Activated T-cell treated with anti-CD3 and anti-CD28 coated beads for 24 hours (primary cell): Measurements from ENCODE around the gene PCDHA13.
"Not testable (repeated sequence)": the region's sequence is repeated elsewhere in the genome, so short reads cannot be mapped to it uniquely, and the experiment has no call there.

ENCODE experiments used
- DNase-seq: peaks from one replicate; pipeline ENCODE4 v3.0.0-alpha.2; 2020; ENCODE audit warnings: low read depth

PCDHA13 gene, protein sequence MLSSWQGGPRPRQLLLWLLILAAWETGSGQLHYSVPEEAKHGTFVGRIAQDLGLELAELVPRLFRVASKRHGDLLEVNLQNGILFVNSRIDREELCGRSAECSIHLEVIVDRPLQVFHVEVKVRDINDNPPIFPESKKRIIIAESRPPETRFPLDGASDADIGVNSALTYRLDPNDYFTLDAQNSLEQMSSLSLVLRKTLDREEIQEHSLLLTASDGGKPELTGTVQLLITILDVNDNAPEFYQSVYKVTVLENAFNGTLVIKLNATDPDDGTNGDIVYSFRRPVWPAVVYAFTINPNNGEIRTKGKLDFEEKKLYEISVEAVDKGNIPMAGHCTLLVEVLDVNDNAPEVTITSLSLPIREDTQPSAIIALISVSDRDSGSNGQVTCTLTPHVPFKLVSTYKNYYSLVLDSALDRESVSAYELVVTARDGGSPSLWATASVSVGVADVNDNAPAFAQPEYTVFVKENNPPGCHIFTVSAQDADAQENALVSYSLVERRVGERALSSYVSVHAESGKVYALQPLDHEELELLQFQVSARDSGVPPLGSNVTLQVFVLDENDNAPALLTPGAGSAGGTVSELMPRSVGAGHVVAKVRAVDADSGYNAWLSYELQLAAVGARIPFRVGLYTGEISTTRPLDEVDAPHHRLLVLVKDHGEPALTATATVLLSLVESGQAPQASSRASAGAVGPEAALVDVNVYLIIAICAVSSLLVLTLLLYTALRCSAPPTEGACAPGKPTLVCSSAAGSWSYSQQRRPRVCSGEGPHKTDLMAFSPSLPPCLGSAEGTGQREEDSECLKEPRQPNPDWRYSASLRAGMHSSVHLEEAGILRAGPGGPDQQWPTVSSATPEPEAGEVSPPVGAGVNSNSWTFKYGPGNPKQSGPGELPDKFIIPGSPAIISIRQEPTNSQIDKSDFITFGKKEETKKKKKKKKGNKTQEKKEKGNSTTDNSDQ

DNA sequence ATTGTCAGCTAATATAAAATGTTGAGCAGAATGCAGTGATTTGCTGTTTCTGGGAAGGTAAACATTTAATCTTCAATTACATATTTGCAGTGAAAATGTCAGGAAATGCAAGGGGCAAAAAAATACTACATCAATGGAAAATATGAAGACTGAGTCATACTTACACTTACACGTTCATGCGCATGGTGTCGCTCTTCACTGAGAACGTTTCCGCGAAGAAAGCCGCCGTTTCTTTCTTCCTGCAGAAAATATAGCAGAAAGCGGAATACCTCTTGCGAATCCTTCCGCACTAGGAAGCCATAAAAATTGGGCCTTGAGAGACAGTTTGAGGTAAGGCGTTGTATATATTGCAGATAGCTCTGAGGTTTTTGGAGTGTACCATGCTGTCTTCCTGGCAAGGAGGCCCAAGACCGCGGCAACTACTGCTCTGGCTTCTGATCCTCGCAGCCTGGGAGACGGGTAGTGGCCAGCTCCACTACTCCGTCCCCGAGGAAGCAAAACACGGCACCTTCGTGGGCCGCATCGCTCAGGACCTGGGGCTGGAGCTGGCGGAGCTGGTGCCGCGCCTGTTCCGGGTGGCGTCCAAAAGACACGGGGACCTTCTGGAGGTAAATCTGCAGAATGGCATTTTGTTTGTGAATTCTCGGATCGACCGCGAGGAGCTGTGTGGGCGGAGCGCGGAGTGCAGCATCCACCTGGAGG is at the start of gene PCDHA13:
TSS of gene PCDHA13 (plus strand) at position 236 of the 702 bp plus-strand sequence. CDS start at position 381, 145 bp downstream.
- DNase-seq = no peak

DNA sequence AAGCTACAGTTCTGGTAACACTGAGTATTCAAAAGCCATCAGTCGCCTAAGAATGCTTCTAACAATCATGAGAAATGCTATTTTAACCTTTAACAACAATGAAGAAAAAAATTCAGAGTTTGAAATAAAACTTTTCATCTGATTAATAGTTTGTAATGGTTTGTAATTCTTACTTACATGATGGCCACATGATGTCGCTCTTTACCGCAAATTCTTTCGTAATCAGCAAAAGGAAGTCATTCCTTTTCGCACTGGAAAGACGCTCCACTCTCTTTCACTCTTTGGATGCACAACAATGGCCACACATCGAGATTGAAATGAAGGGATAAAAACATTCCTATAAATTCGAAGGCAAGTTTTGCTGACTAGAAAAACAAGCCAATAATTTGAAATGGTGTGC is 47.9 kb upstream of the PCDHA13 start, which contains the start of gene PCDHA7:
TSS of gene PCDHA7 (plus strand) at position 277 of the 400 bp plus-strand sequence. CDS start at position 392, 115 bp downstream.
- DNase-seq = no peak

DNA sequence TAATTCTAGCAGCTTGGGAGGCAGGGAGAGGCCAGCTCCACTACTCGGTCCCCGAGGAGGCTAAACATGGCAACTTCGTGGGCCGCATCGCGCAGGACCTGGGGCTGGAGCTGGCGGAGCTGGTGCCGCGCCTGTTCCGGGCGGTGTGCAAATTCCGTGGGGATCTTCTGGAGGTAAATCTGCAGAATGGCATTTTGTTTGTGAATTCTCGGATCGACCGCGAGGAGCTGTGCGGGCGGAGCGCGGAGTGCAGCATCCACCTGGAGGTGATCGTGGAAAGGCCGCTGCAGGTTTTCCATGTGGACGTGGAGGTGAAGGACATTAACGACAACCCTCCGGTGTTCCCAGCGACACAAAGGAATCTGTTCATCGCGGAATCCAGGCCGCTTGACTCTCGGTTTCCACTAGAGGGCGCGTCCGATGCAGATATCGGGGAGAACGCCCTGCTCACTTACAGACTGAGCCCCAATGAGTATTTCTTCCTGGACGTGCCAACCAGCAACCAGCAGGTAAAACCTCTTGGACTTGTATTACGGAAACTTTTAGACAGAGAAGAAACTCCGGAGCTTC is 47.4 kb upstream of the PCDHA13 start:
- not testable (repeated sequence) for DNase-seq

DNA sequence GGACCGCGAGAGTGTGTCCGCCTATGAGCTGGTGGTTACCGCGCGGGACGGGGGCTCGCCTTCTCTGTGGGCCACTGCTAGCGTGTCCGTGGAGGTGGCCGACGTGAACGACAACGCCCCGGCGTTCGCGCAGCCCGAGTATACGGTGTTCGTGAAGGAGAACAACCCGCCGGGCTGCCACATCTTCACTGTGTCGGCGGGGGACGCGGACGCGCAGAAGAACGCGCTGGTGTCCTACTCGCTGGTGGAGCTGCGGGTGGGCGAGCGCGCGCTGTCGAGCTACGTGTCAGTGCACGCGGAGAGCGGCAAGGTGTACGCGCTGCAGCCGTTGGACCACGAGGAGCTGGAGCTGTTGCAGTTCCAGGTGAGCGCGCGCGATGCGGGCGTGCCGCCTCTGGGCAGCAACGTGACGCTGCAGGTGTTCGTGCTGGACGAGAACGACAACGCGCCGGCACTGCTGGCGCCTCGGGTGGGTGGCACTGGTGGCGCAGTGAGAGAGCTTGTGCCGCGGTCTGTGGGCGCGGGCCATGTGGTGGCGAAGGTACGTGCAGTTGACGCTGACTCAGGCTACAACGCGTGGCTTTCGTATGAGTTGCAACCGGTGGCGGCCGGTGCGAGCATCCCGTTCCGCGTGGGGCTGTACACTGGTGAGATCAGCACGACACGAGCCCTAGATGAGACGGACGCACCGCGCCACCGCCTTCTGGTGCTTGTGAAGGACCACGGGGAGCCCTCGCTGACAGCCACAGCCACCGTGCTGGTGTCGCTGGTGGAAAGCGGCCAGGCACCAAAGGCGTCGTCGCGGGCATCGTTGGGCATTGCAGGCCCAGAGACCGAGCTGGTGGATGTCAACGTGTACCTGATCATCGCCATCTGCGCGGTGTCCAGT is 46.1 kb upstream of the PCDHA13 start:
- no peak for DNase-seq

DNA sequence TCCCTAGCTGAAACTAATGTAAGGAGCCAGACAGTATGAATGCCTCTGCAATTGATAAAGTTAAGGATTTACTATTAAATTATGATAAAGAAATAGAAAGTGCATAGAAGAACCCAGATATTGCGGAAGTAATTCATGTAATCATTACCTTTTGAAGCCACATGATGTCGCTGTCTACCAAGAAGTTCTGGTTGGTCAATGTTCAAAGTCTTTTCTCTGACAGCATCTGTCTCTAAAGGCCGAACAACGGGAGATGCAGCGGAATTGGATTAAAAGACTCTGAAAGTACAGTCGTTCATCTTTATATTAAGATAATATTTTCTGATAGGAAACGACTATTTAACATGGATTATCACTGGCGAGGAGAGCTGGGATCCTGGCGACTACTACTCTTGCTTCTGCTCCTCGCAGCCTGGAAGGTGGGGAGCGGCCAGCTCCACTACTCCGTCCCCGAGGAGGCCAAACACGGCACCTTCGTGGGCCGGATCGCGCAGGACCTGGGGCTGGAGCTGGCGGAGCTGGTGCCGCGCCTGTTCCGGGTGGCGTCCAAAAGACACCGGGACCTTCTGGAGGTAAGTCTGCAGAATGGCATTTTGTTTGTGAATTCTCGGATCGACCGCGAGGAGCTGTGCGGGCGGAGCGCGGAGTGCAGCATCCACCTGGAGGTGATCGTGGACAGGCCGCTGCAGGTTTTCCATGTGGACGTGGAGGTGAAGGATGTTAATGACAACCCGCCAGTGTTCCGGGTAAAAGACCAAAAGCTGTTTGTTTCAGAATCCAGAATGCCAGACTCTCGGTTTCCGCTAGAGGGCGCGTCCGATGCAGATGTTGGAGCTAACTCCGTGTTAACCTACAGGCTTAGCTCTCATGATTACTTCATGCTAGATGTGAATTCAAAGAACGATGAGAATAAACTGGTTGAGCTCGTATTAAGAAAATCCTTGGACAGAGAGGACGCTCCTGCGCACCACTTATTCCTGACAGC is 40.7 kb upstream of the PCDHA13 start, which contains the start of gene PCDHA8:
TSS of gene PCDHA8 (plus strand) at position 210 of the 985 bp plus-strand sequence. CDS start at position 345, 135 bp downstream.
- no peak for DNase-seq

DNA sequence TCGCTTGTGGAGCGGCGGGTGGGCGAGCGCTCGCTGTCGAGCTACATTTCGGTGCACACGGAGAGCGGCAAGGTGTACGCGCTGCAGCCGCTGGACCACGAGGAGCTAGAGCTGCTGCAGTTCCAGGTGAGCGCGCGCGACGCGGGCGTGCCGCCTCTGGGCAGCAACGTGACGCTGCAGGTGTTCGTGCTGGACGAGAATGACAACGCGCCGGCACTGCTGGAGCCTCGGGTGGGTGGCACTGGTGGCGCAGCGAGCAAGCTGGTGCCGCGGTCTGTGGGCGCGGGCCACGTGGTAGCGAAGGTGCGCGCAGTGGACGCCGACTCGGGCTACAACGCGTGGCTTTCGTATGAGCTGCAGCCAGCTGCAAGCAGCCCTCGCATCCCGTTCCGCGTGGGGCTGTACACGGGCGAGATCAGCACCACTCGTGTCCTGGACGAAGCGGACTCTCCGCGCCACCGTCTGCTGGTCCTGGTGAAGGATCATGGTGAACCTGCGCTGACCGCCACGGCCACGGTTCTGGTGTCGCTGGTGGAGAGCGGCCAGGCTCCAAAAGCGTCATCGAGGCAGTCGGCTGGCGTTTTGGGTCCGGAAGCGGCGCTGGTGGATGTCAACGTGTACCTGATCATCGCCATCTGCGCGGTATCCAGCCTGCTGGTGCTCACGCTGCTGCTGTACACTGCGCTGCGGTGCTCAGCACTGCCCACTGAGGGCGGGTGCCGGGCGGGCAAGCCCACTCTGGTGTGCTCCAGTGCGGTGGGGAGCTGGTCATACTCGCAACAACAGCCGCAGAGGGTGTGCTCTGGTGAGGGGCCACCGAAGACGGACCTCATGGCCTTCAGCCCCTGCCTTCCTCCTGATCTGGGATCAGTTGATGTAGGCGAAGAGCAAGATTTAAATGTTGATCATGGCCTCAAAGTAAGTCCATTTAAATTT is 38.9 kb upstream of the PCDHA13 start:
- no peak for DNase-seq

DNA sequence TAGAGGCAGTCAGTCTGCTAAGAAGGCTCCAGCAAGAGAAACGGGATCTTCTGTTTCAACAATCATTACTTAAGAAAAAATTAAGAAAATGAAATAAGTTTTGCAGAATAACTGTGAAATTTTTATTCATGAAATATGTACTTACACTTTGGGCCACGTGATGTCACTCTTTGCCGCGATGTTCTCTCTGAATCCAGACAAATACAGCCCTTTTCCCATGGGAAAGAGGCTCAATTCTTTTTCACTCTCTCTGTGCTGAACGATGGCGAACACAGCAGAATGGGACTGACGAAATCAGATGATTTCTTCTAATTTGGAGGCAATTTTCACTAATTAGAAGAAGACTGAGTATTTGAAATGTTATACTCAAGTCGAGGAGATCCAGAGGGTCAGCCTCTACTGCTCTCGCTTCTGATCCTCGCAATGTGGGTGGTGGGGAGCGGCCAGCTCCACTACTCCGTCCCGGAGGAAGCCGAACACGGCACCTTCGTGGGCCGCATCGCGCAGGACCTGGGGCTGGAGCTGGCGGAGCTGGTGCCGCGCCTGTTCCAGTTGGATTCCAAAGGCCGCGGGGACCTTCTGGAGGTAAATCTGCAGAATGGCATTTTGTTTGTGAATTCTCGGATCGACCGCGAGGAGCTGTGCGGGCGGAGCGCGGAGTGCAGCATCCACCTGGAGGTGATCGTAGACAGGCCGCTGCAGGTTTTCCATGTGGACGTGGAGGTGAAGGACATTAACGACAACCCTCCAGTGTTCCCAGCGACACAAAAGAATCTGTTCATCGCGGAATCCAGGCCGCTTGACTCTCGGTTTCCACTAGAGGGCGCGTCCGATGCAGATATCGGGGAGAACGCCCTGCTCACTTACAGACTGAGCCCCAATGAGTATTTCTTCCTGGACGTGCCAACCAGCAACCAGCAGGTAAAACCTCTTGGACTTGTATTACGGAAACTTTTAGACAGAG is 33.5 kb upstream of the PCDHA13 start, which contains the start of gene PCDHA9:
TSS of gene PCDHA9 (plus strand) at position 244 of the 964 bp plus-strand sequence. CDS start at position 358, 114 bp downstream.
- not testable (repeated sequence) for DNase-seq

DNA sequence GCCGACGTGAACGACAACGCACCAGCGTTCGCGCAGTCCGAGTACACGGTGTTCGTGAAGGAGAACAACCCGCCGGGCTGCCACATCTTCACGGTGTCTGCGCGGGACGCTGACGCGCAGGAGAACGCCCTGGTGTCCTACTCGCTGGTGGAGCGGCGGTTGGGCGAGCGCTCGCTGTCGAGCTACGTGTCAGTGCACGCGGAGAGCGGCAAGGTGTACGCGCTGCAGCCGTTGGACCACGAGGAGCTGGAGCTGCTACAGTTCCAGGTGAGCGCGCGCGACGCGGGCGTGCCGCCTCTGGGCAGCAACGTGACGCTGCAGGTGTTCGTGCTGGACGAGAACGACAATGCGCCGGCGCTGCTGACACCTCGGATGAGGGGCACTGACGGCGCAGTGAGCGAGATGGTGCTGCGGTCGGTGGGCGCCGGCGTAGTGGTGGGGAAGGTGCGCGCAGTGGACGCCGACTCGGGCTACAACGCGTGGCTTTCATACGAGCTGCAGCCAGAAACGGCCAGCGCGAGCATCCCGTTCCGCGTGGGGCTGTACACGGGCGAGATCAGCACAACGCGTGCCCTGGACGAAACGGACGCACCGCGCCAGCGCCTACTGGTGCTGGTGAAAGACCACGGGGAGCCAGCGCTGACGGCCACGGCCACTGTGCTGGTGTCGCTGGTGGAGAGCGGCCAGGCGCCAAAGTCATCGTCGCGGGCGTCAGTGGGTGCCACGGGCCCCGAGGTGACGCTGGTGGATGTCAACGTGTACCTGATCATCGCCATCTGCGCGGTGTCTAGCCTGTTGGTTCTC is 31.9 kb upstream of the PCDHA13 start:
- DNase-seq = not testable (repeated sequence)

DNA sequence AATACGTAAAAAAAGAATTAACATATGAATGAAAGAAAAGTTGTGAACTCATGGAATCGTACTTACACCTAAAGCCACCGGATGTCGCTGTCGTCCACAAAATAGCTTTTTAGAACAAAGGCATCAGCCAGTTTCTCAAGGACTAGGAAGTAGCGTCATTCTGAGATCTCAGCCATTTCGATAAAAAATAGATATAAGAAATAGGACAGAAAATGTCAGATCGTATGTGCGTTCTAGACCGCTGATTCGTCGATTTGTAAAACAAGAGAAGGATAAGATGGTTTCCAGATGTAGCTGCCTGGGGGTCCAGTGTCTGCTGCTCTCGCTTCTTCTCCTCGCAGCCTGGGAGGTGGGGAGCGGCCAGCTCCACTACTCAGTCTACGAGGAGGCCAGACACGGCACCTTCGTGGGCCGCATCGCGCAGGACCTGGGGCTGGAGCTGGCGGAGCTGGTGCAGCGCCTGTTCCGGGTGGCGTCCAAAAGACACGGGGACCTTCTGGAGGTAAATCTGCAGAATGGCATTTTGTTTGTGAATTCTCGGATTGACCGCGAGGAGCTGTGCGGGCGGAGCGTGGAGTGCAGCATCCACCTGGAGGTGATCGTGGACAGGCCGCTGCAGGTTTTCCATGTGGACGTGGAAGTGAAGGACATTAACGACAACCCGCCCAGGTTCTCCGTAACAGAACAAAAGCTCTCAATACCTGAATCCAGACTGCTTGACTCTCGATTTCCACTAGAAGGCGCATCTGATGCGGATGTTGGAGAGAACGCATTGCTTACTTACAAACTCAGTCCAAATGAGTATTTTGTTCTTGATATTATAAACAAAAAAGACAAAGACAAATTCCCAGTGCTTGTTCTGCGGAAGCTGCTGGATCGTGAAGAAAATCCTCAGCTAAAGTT is 25.9 kb upstream of the PCDHA13 start, which contains the start of gene PCDHA10:
TSS of gene PCDHA10 (plus strand) at position 126 of the 903 bp plus-strand sequence. CDS start at position 278, 152 bp downstream.
- no peak for DNase-seq

DNA sequence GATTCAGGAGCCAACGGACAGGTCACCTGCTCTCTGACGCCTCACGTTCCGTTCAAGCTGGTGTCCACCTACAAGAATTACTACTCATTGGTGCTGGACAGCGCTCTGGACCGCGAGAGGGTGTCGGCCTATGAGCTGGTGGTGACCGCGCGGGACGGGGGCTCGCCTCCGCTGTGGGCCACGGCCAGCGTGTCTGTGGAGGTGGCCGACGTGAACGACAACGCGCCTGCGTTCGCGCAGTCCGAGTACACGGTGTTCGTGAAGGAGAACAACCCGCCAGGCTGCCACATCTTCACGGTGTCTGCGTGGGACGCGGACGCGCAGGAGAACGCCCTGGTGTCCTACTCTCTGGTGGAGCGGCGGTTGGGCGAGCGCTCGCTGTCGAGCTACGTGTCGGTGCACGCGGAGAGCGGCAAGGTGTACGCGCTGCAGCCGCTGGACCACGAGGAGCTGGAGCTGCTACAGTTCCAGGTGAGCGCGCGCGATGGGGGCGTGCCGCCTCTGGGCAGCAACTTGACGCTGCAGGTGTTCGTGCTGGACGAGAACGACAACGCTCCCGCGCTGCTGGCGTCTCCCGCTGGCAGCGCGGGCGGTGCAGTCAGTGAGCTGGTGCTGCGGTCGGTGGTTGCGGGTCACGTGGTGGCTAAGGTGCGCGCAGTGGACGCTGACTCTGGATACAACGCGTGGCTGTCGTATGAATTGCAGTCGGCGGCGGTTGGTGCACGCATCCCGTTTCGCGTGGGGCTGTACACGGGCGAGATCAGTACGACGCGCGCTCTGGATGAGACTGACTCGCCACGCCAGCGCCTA is 24.5 kb upstream of the PCDHA13 start:
- no peak for DNase-seq

DNA sequence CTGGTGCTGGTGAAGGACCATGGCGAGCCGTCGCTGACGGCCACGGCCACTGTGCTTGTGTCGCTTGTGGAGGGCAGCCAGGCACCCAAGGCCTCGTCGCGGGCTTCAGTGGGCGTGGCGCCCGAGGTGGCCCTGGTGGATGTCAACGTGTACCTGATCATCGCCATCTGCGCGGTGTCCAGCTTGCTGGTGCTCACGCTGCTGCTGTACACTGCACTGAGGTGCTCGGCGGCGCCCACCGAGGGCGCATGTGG is 24.0 kb upstream of the PCDHA13 start:
- DNase-seq = no peak

DNA sequence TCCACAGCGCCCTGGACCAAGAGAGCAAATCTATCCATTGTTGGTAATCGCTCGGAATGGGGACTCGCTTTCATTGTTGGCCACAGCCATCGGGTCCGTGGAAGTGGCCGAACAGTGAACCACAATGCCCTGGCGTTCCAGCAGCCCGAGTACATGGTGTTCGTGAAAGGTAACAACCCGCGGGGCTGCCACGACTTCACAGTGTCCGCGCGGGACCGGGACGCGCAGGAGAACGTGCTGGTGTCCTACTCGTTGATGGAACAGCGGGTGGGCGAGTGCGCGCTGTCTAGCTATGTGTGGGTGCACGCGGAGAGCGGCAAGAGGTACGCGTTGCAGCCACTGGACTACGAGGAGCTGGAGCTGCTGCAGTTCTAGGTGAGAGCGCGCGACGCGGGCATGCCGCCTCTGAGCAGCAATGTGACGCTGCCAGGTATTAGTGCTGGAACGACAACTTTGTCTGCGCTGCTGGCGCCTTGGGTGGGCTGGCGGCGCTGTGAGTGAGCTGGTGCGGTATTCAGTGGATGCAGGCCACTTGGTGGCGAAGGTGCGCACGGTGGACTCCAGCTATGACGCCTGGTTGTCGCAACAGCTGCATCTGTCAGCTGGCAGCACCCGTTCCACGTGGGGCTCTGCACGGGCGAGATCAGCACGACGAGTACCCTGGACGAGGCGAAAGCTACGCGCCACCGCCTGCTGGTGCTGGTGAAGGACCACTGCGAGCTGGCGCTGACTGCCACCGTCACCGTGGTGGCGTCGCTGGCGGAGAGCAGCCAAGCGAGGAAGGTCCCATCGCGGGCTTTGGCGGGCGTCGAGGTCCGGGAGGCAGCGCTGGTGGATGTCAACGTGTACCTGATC is 19.3 kb upstream of the PCDHA13 start:
- no peak for DNase-seq
